K562 (cell line): Measurements from ENCODE around the gene ADD2. TPM values are rescaled to one million over a fixed set of nuclear protein-coding genes. Genes with fewer than 3 reads are reported as not detected.

ENCODE experiments used
- ATAC-seq: fragments of 200-7000 bp; cut with Tn5 transposase; 3 replicates; pipeline ENCODE4 v1.9.1; 2020; ENCODE audit warnings: moderate library complexity
- BruUV-seq: library from RNA; stranded (reverse); fragments of 400-500 nt; replicated peaks from 2 replicates; lab custom pipeline; 2021; lab: Mats Ljungman, UMichigan
- CTCF ChIA-PET: fragments of 300-600 bp; formaldehyde crosslinking; extraction: SDS; loops from one replicate; lab custom pipeline; 2021; ENCODE audit warnings: low intra/inter-chr PET ratio; lab: Yijun Ruan, JAX
- POLR2A ChIA-PET: fragments of 300-600, 350-650 bp; sonication (Branson Sonifier 250); formaldehyde crosslinking; extraction: SDS; loops from one replicate; lab custom pipeline; 2021; ENCODE audit warnings: antibody characterized with exemption, inconsistent platforms; lab: Yijun Ruan, JAX
- DNase-seq, 4 experiments: peaks; one replicate each; pipeline versions ENCODE4 v3.0.0 to v3.0.0-alpha.2; 2011 to 2018; ENCODE audit warnings: low spot score in 3 of 4, mixed read lengths in 3 of 4; ENCODE audit errors: extremely low read depth in 1 of 4
- FAIRE-seq: peaks from 2 replicates; lab custom pipeline; 2011; peaks lifted over from hg19 to GRCh38; lab: Jason Lieb, UNC
- H2AFZ ChIP-seq: 2 replicates; pipeline ENCODE4 v1.6.0; 2011; ENCODE audit warnings: low read depth, low read length, control low read depth, inconsistent platforms
- H3K27ac ChIP-seq: fragments of 200-600 bp; 3 replicates; pipeline ENCODE4 v1.8.0; 2011; ENCODE audit warnings: low read depth, mild to moderate bottlenecking, control low read depth, inconsistent platforms, low read length, moderate library complexity, mixed read lengths; ENCODE audit errors: extremely low read depth
- H3K27me3 ChIP-seq, 2 experiments: fragments of 300-600 bp in 1 of 2; 2 replicates in 1 of 2; 3 replicates in 1 of 2; pipeline versions ENCODE4 v1.6.0 to v1.8.0; 2011; ENCODE audit warnings: inconsistent platforms in 2 of 2, low read length in 2 of 2, mild to moderate bottlenecking in 1 of 2, mixed read lengths in 1 of 2, moderate library complexity in 1 of 2; ENCODE audit not compliant: control insufficient read depth in 2 of 2, insufficient read depth in 2 of 2
- H3K36me3 ChIP-seq: fragments of 300-600 bp; 3 replicates; pipeline ENCODE4 v1.8.0; 2011; ENCODE audit warnings: mild to moderate bottlenecking, low read length, inconsistent platforms; ENCODE audit not compliant: control insufficient read depth, insufficient read depth
- H3K4me1 ChIP-seq, 2 experiments: fragments of 200-600 bp in 1 of 2; replicated peaks in 1 of 2; 2 replicates in 1 of 2; 3 replicates in 1 of 2; pipeline versions ENCODE4 v1.5.1 to v1.8.0; 2011; ENCODE audit warnings: inconsistent platforms in 2 of 2, low read length in 2 of 2, mild to moderate bottlenecking in 1 of 2, mixed read lengths in 1 of 2, moderate library complexity in 1 of 2; ENCODE audit not compliant: control insufficient read depth in 2 of 2, insufficient read depth in 2 of 2
- H3K4me2 ChIP-seq: 2 replicates; pipeline ENCODE4 v1.6.1; 2011; ENCODE audit warnings: low read length, control low read depth, inconsistent platforms, mixed read lengths; ENCODE audit not compliant: insufficient read depth
- H3K4me3 ChIP-seq: fragments of 200-600 bp; sonication (generic), shearing (Covaris generic); 2 replicates; pipeline ENCODE4 v1.5.1; 2016; ENCODE audit warnings: control low read depth, inconsistent platforms
- H3K79me2 ChIP-seq: fragments of 200-600 bp; 3 replicates; pipeline ENCODE4 v1.8.0; 2011; ENCODE audit warnings: low read length, inconsistent platforms; ENCODE audit not compliant: control insufficient read depth, insufficient read depth
- H3K9ac ChIP-seq, 2 experiments: 2 replicates each; pipeline versions ENCODE4 v1.6.0 to v1.6.1; 2011; ENCODE audit warnings: low read depth in 2 of 2, low read length in 2 of 2, control low read depth in 1 of 2, inconsistent platforms in 1 of 2, mild to moderate bottlenecking in 1 of 2, mixed read lengths in 1 of 2; ENCODE audit not compliant: insufficient read depth in 1 of 2
- H3K9me1 ChIP-seq: one replicate; pipeline ENCODE4 v1.6.0; 2011; ENCODE audit warnings: inconsistent platforms, mild to moderate bottlenecking, low read length, moderate library complexity; ENCODE audit not compliant: control insufficient read depth, insufficient read depth
- H3K9me3 ChIP-seq: replicated peaks from 2 replicates; pipeline ENCODE4 v1.5.1; 2011; ENCODE audit warnings: low read depth, low read length, inconsistent platforms; ENCODE audit not compliant: control insufficient read depth, insufficient read depth
- H4K20me1 ChIP-seq: replicated peaks from 2 replicates; pipeline ENCODE4 v1.6.1; 2011; ENCODE audit warnings: low read length, inconsistent platforms, mixed read lengths; ENCODE audit not compliant: control insufficient read depth, insufficient read depth
- BHLHE40 ChIP-seq: IDR thresholded peaks from 2 replicates; pipeline ENCODE4 v1.6.1; 2011; ENCODE audit warnings: low read length, improper control_type of control experiment
- MTA1 ChIP-seq: fragments of 450-650 bp; IDR thresholded peaks from 2 replicates; pipeline ENCODE4 v1.6.1; 2017; ENCODE audit warnings: borderline replicate concordance
- MTA2 ChIP-seq: fragments of 450-650 bp; IDR thresholded peaks from 2 replicates; pipeline ENCODE4 v1.6.1; 2016; ENCODE audit warnings: low read depth
- PCBP1 ChIP-seq: fragments of 200-400 bp; formaldehyde crosslinking; IDR thresholded peaks from 2 replicates; pipeline ENCODE4 v1.6.1; 2018; ENCODE audit warnings: mild to moderate bottlenecking, low read depth, low read length; ENCODE audit not compliant: poor library complexity, severe bottlenecking
- ZNF124 ChIP-seq: sonication (generic); formaldehyde crosslinking; IDR thresholded peaks from 2 replicates; pipeline ENCODE4 v1.8.1; 2022; ENCODE audit warnings: missing genetic modification reagents
- WGBS: fragments of 100-300 bp; shearing (Covaris generic); methylation state at CpG from one replicate; pipeline ENCODE4 v1.1.6; 2016; ENCODE audit warnings: low coverage, mixed read lengths; ENCODE audit not compliant: insufficient coverage; ENCODE audit errors: missing lambda C conversion rate; 5-methylcytosine and 5-hydroxymethylcytosine counted together
- in situ Hi-C: fragments of 300-500 bp; cut with MboI; formaldehyde crosslinking; loops from 4 replicates; pipeline ENCODE4 v1.15.0; 2018; ENCODE audit warnings: inconsistent platforms, mixed read lengths
- intact Hi-C: fragments of 100-400 bp; cut with micrococcal nuclease; formaldehyde crosslinking; loops from 2 replicates; pipeline ENCODE4 v1.14.2; 2022
- polyA plus RNA-seq, 8 experiments: library from polyadenylated mRNA; depleted of rRNA in 4 of 8; stranded (reverse) in 5 of 8; unstranded in 3 of 8; fragments of >200 nt; fragmentation: Nextera tagmentation in 2 of 8; fragmentation: Illumina TruSeq in 1 of 8; extraction: Ambion mirVana in 2 of 8; extraction: Trizol in 1 of 8; gene quantifications; 2 replicates each; pipeline versions ENCODE4 v1.2.1 to v1.2.3, GENCODE V29; 2011 to 2014; ENCODE audit warnings: inconsistent platforms in 1 of 8, missing spikeins in 1 of 8
- total RNA-seq, 7 experiments: library from RNA; depleted of rRNA in 6 of 7; stranded (reverse); fragments of >200 nt in 6 of 7; fragmentation: Illumina TruSeq in 2 of 7; extraction: Trizol in 2 of 7; gene quantifications; 2 replicates each; pipeline versions ENCODE4 v1.2.1 to v1.2.3, GENCODE V29; 2011 to 2021; ENCODE audit warnings: low replicate concordance in 1 of 7
- TF ChIP-seq, protein P1 (sequence below), 2 experiments: fragments of 450-650 bp in 1 of 2; sonication (generic) in 1 of 2; formaldehyde crosslinking in 1 of 2; IDR thresholded peaks in 1 of 2; conservative IDR thresholded peaks in 1 of 2; 2 replicates each; pipeline versions ENCODE4 v1.6.1 to v1.8.1; 2016 to 2023; ENCODE audit warnings: mild to moderate bottlenecking in 2 of 2, moderate library complexity in 2 of 2, inconsistent platforms in 1 of 2, missing genetic modification reagents in 1 of 2

ADD2 gene
- total and polyA plus RNA-seq, 9 of the 15 experiments (the other 6 are each of a cell fraction or from before 2014, with no cell fraction given), result 3.5 to 63.0 (median 36.2) TPM

GRCh38 chr2:70718736-70719135 lies 49.3 kb downstream of the ADD2 start:
- Histone ChIP-seq H4K20me1 (no peaks in the 10 kb centered on the region), H2AFZ (no peak overlapping the region), H3K9me1 (no peaks in the 10 kb centered on the region), H3K9me3 (no peaks in the 10 kb centered on the region), H3K4me1 (peaks cover 38 to 48% of the 10 kb centered on the region in 2 experiments; a peak in 4 of 5 replicates), H3K4me3 (no peak overlapping the region), H3K27me3 (no peaks in the 10 kb centered on the region), H3K79me2 (peaks cover 37% of the 10 kb centered on the region), H3K27ac (no peak overlapping the region), H3K4me2 (no peak overlapping the region; the same call in 1 of the 2 replicates), H3K9ac (peak overlapping the region in 1 of 2 experiments; percentile 27; a peak in 2 of 4 replicates), H3K36me3 (no peaks in the 10 kb centered on the region)
- WGBS, result 61% methylated on average over 2 of the region's 2 CpGs
- POLR2A ChIA-PET, result interaction anchor here (0.9 to 1.6 kb wide), 3 partner anchors 10 to 50 kb away, joined by 3 to 6 read pairs (median 4); partner anchors contain the start of gene ADD2
- TF ChIP-seq PCBP1 (no peak), ZNF124 (CRISPR knock-in tag) (no peak)
- ATAC-seq (no peak), FAIRE-seq (no peak), DNase-seq (no peak)
- intact Hi-C loops, result no loop called here
- no TSS peak for BruUV-seq
- in situ Hi-C loops, result no loop called here
- CTCF ChIA-PET, result no interaction called here

GRCh38 chr2:70718241-70718640 lies 49.8 kb downstream of the ADD2 start:
- POLR2A ChIA-PET, result interaction anchor here (0.9 to 1.4 kb wide), 2 partner anchors 10 to 50 kb away, joined by 3 to 6 read pairs; partner anchors contain the start of gene ADD2
- Histone ChIP-seq H3K79me2 (peaks cover 38% of the 10 kb centered on the region), H3K4me1 (peaks cover 40 to 48% of the 10 kb centered on the region in 2 experiments; a peak in 4 of 5 replicates), H3K36me3 (no peaks in the 10 kb centered on the region), H3K27ac (peak overlapping the region; percentile 79), H4K20me1 (no peaks in the 10 kb centered on the region), H3K4me2 (peak overlapping the region; percentile 85), H2AFZ (peak overlapping the region; percentile 60), H3K4me3 (no peak overlapping the region), H3K9ac (peak overlapping the region in 1 of 2 experiments; percentile 52; a peak in 1 of 4 replicates), H3K9me3 (no peaks in the 10 kb centered on the region), H3K27me3 (no peaks in the 10 kb centered on the region), H3K9me1 (no peaks in the 10 kb centered on the region)
- BruUV-seq, result no TSS peak
- ATAC-seq (no peak), DNase-seq (no peak), FAIRE-seq (peak; percentile 6)
- intact Hi-C loops (no loop called here), in situ Hi-C loops (no loop called here)
- CTCF ChIA-PET, result no interaction called here
- WGBS, result 41% methylated on average over 2 of the region's 2 CpGs
- no peak for TF ChIP-seq BHLHE40
- TF ChIP-seq, protein P1, sequence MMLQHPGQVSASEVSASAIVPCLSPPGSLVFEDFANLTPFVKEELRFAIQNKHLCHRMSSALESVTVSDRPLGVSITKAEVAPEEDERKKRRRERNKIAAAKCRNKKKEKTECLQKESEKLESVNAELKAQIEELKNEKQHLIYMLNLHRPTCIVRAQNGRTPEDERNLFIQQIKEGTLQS (IDR thresholded peaks at IDR 0.05), result no peak
- TF ChIP-seq, protein P1 (CRISPR knock-in tag; conservative IDR thresholded peaks at IDR 0.05), result no peak
- TF ChIP-seq MTA2, result no peak
- TF ChIP-seq MTA1, result no peak
